ENCODE measurements around the gene CRIP2.

The CRIP2 gene

GRCh38 chr14:105464501-105464900 is 10.1 kb upstream of the CRIP2 start:
- TF ChIP-seq MAX (IDR thresholded peaks at IDR 0.05) (no peak), REST (IDR thresholded peaks at IDR 0.05; ENCODE audit: low read depth) (no peak), NFIC (IDR thresholded peaks at IDR 0.05) (no peak), FOXM1 (IDR thresholded peaks at IDR 0.05; ENCODE audit: borderline replicate concordance, low read depth) (no peak), ZBTB7A (IDR thresholded peaks at IDR 0.05; ENCODE audit: low read depth) (no peak), CREB1 (IDR thresholded peaks at IDR 0.05; ENCODE audit: low read depth) (no peak), RAD21 (IDR thresholded peaks at IDR 0.05; ENCODE audit: low read depth) (no peak)

GRCh38 chr14:105465209-105466031 is 9.2 kb upstream of the CRIP2 start:
- peak; percentile 2; the same call in 1 of the 2 replicates for TF ChIP-seq CEBPB (IDR thresholded peaks at IDR 0.05)
- no peak for TF ChIP-seq TAF1 (IDR thresholded peaks at IDR 0.05; ENCODE audit: low read depth)
- TF ChIP-seq YY1 (IDR thresholded peaks at IDR 0.05; ENCODE audit: low read depth) = no peak; the same call in 1 of the 2 replicates
- TF ChIP-seq REST (IDR thresholded peaks at IDR 0.05; ENCODE audit: low read depth) = 0 out of 2 replicates have a peak, but pooled peaks have one; percentile 18
- peak; percentile 64; the same call in 1 of the 2 replicates for TF ChIP-seq FOXM1 (IDR thresholded peaks at IDR 0.05; ENCODE audit: borderline replicate concordance, low read depth)
- TF ChIP-seq TCF12 (IDR thresholded peaks at IDR 0.05; ENCODE audit: low read depth) = peak; percentile 93
- TF ChIP-seq NFIC (IDR thresholded peaks at IDR 0.05) = peak; percentile 90
- TF ChIP-seq EP300 (IDR thresholded peaks at IDR 0.05; ENCODE audit: borderline replicate concordance) = peak; percentile 95
- TF ChIP-seq CREB1 (IDR thresholded peaks at IDR 0.05; ENCODE audit: low read depth) = no peak
- peak; percentile 53; the same call in 1 of the 2 replicates for TF ChIP-seq EGR1 (IDR thresholded peaks at IDR 0.05)
- TF ChIP-seq USF1 (IDR thresholded peaks at IDR 0.05) = 0 out of 2 replicates have a peak, but pooled peaks have one; percentile 39
- TF ChIP-seq ZBTB7A (IDR thresholded peaks at IDR 0.05; ENCODE audit: low read depth) = peak; percentile 87; the same call in 1 of the 2 replicates
- peak; percentile 82 for TF ChIP-seq TEAD4 (IDR thresholded peaks at IDR 0.05)
- TF ChIP-seq RAD21 (IDR thresholded peaks at IDR 0.05; ENCODE audit: low read depth) = no peak; the same call in 1 of the 2 replicates
- TF ChIP-seq MAX (IDR thresholded peaks at IDR 0.05) = peak; percentile 74

GRCh38 chr14:105466531-105467248 is 7.9 kb upstream of the CRIP2 start:
- 0 out of 2 replicates have a peak, but pooled peaks have one; percentile 25 for TF ChIP-seq NFIC (IDR thresholded peaks at IDR 0.05)
- TF ChIP-seq USF1 (IDR thresholded peaks at IDR 0.05) = no peak
- TF ChIP-seq TCF12 (IDR thresholded peaks at IDR 0.05; ENCODE audit: low read depth) = peak; percentile 19; the same call in 1 of the 2 replicates
- no peak for TF ChIP-seq TEAD4 (IDR thresholded peaks at IDR 0.05)
- TF ChIP-seq YY1 (IDR thresholded peaks at IDR 0.05; ENCODE audit: low read depth) = 0 out of 2 replicates have a peak, but pooled peaks have one; percentile 11

- TF ChIP-seq REST (IDR thresholded peaks at IDR 0.05; ENCODE audit: low read depth) (no peak), EGR1 (IDR thresholded peaks at IDR 0.05) (0 out of 2 replicates have a peak, but pooled peaks have one; percentile 30), TAF1 (IDR thresholded peaks at IDR 0.05; ENCODE audit: low read depth) (no peak), EP300 (IDR thresholded peaks at IDR 0.05; ENCODE audit: borderline replicate concordance) (no peak; the same call in 1 of the 2 replicates), FOXM1 (IDR thresholded peaks at IDR 0.05; ENCODE audit: borderline replicate concordance, low read depth) (no peak), YY1 (IDR thresholded peaks at IDR 0.05; ENCODE audit: low read depth) (no peak), TCF12 (IDR thresholded peaks at IDR 0.05; ENCODE audit: low read depth) (peak; percentile 56; the same call in 1 of the 2 replicates), MAX (IDR thresholded peaks at IDR 0.05) (peak; percentile 52; the same call in 1 of the 2 replicates), ZBTB7A (IDR thresholded peaks at IDR 0.05; ENCODE audit: low read depth) (no peak; the same call in 1 of the 2 replicates), CEBPB (IDR thresholded peaks at IDR 0.05) (no peak), CREB1 (IDR thresholded peaks at IDR 0.05; ENCODE audit: low read depth) (no peak), RAD21 (IDR thresholded peaks at IDR 0.05; ENCODE audit: low read depth) (no peak), USF1 (IDR thresholded peaks at IDR 0.05) (no peak), TEAD4 (IDR thresholded peaks at IDR 0.05) (peak; percentile 21; the same call in 1 of the 2 replicates), NFIC (IDR thresholded peaks at IDR 0.05) (peak; percentile 60; the same call in 1 of the 2 replicates)
Measured at GRCh38 chr14:105467249-105467941, 7.2 kb upstream of the CRIP2 start.

Measured in Ishikawa (cell line).